ENCODE data around the gene VSTM2L. TPM values are rescaled to one million over a fixed set of nuclear protein-coding genes. Genes with fewer than 3 reads are reported as not detected.
A peak's percentile ranks its signal among the peaks of the same experiment; 100 is the strongest.

VSTM2L gene
- polyA plus RNA-seq, 1 of the 3 experiments (the other 2 are of a cell fraction), result 5.1 TPM

DNA sequence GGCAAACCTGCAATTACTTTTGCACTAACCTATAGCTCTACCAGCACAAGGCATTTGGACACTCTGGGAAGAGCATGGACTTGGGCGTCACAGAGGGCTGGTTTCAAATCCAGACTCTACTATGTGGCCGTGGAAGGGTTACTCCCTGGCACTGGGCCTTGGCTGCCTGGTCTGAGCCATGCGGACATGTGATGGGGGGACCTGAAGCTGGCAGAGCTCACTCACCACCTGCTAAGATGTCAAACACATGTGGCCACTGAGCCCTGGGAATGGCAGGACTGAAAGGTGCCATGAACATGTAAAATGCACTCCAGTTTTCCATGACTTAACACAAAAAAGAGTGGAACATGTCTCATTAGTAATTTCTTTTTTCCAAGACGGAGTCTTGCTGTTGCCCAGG, 23.7 kb downstream of the VSTM2L start:
- Histone ChIP-seq H3K4me2 (no peak overlapping the region), H2AFZ (ENCODE audit: low read depth) (no peak overlapping the region), H4K20me1 (ENCODE audit: insufficient read depth) (no peaks in the 10 kb centered on the region), H3K36me3 (replicated peaks in 1 of 2; ENCODE audit: control insufficient read depth in 1 of 2, insufficient read depth in 2 of 2, low read length in 1 of 2) (no peaks in the 10 kb centered on the region), H3K4me1 (ENCODE audit: control insufficient read depth in 1 of 2, insufficient read depth in 2 of 2, low read depth in 1 of 2, low read length in 1 of 2) (peaks cover 0 to 10% of the 10 kb centered on the region in 2 experiments; a peak in 1 of 4 replicates), H3K27me3 (ENCODE audit: insufficient read depth) (peaks cover 10% of the 10 kb centered on the region; the same call in 1 of the 2 replicates), H3F3A (replicated peaks; ENCODE audit: insufficient read depth) (no peaks in the 10 kb centered on the region), H3K9me3 (no peaks in the 10 kb centered on the region), H3K27ac (ENCODE audit: low read depth in 2 of 2, low read length in 1 of 2) (no peak overlapping the region), H3K79me2 (ENCODE audit: insufficient read depth) (no peaks in the 10 kb centered on the region), H3K9ac (no peak overlapping the region), H3K4me3 (ENCODE audit: low read depth in 2 of 2, low read length in 1 of 2) (no peak overlapping the region), H3K9me2 (no peaks in the 10 kb centered on the region)
- POLR2A ChIA-PET, result no interaction called here
- CTCF ChIA-PET, result no interaction called here
- DNase-seq, result no peak
- 89% methylated on average over 2 of the region's 4 CpGs for WGBS (ENCODE audit: low lambda C conversion rate)
- TF ChIP-seq MXI1 (IDR thresholded peaks at IDR 0.05; ENCODE audit: low read depth, low read length) (peak; percentile 29; the same call in 1 of the 2 replicates), MAX (IDR thresholded peaks at IDR 0.05; ENCODE audit: low read depth) (no peak), NRF1 (IDR thresholded peaks at IDR 0.05; ENCODE audit: low read depth, low read length) (no peak), EP300 (IDR thresholded peaks at IDR 0.05; ENCODE audit: borderline replicate concordance in 1 of 2, low read depth in 1 of 2, low read length in 1 of 2) (no peak), POLR2AphosphoS5 (IDR thresholded peaks at IDR 0.05; ENCODE audit: low read depth, low read length) (no peak), TAF1 (IDR thresholded peaks at IDR 0.05; ENCODE audit: borderline replicate concordance, low read depth, low read length) (no peak)

DNA sequence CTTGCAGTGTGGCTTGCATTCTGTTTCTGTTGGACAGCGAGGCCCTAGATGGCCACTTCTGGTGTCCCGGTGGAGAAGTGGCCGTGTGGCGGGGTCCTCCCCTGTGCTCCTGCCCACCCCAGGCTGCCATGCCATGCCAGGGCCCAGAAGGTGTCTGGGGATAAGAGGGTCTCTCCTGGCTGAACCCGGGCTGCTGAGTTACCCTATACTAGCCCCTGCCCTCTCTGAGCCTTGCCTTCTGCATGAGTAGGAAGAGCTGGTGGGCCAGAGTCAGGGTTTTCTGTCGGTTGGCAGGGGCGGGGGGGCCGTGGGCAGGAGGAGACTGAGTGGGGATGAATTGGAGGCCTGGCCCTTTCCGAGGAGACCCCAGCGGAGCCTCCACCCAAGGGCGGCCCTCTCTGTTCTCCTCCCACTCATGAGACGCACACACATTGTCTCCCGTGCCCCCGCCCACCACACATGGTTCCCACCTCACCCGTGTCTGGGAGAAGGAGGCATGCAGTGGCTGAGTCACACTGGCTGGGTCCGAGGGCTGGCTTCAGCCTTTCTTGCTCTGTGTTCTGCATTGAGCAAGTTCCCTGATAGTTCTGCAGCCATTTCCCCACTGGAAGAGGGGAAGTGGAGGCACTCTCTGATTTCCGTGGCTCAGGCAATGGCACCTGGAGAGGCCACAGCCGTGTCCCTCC, 24.6 kb downstream of the VSTM2L start:
- H4K20me1 ChIP-seq (ENCODE audit: insufficient read depth), result no peaks in the 10 kb centered on the region
- H3K36me3 ChIP-seq (replicated peaks in 1 of 2; ENCODE audit: control insufficient read depth in 1 of 2, insufficient read depth in 2 of 2, low read length in 1 of 2), result no peaks in the 10 kb centered on the region
- peaks cover 0 to 10% of the 10 kb centered on the region in 2 experiments; a peak in 1 of 4 replicates for H3K4me1 ChIP-seq (ENCODE audit: control insufficient read depth in 1 of 2, insufficient read depth in 2 of 2, low read depth in 1 of 2, low read length in 1 of 2)
- ChIA-PET CTCF (interaction anchor here (0.6 kb wide), 1 partner anchor 28 kb away, joined by 3 read pairs; no protein-coding TSS in a partner anchor), POLR2A (interaction anchor here (0.6 kb wide), 1 partner anchor 125 kb away, joined by 3 read pairs; no protein-coding TSS in a partner anchor)
- no peak for DNase-seq
- no peak overlapping the region for H2AFZ ChIP-seq (ENCODE audit: low read depth)
- no peak overlapping the region for H3K9ac ChIP-seq
- no peaks in the 10 kb centered on the region for H3F3A ChIP-seq (replicated peaks; ENCODE audit: insufficient read depth)
- no peak overlapping the region for H3K4me2 ChIP-seq
- H3K9me3 ChIP-seq, result no peaks in the 10 kb centered on the region
- no peaks in the 10 kb centered on the region for H3K79me2 ChIP-seq (ENCODE audit: insufficient read depth)
- TF ChIP-seq NRF1 (IDR thresholded peaks at IDR 0.05; ENCODE audit: low read depth, low read length) (no peak), CTCF (IDR thresholded peaks at IDR 0.05) (no peak), TAF1 (IDR thresholded peaks at IDR 0.05; ENCODE audit: borderline replicate concordance, low read depth, low read length) (no peak), POLR2AphosphoS5 (IDR thresholded peaks at IDR 0.05; ENCODE audit: low read depth, low read length) (no peak), SIN3A (IDR thresholded peaks at IDR 0.05; ENCODE audit: borderline replicate concordance, low read depth, low read length) (no peak), GABPA (IDR thresholded peaks at IDR 0.05; ENCODE audit: low read depth) (no peak), SMC3 (IDR thresholded peaks at IDR 0.05; ENCODE audit: low read depth, low read length) (no peak), EZH2phosphoT487 (IDR thresholded peaks at IDR 0.05; ENCODE audit: borderline replicate concordance, low read depth) (no peak), MXI1 (IDR thresholded peaks at IDR 0.05; ENCODE audit: low read depth, low read length) (no peak), CHD2 (IDR thresholded peaks at IDR 0.05; ENCODE audit: low read length, partially characterized antibody) (no peak), ZBTB33 (IDR thresholded peaks at IDR 0.05; ENCODE audit: borderline replicate concordance, low read depth) (no peak), GATA2 (CRISPR knock-in tag; IDR thresholded peaks at IDR 0.05) (no peak)
- TF ChIP-seq, protein P1, sequence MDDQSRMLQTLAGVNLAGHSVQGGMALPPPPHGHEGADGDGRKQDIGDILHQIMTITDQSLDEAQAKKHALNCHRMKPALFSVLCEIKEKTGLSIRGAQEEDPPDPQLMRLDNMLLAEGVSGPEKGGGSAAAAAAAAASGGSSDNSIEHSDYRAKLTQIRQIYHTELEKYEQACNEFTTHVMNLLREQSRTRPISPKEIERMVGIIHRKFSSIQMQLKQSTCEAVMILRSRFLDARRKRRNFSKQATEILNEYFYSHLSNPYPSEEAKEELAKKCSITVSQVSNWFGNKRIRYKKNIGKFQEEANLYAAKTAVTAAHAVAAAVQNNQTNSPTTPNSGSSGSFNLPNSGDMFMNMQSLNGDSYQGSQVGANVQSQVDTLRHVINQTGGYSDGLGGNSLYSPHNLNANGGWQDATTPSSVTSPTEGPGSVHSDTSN (IDR thresholded peaks at IDR 0.05), result no peak
- TF ChIP-seq, protein P2, sequence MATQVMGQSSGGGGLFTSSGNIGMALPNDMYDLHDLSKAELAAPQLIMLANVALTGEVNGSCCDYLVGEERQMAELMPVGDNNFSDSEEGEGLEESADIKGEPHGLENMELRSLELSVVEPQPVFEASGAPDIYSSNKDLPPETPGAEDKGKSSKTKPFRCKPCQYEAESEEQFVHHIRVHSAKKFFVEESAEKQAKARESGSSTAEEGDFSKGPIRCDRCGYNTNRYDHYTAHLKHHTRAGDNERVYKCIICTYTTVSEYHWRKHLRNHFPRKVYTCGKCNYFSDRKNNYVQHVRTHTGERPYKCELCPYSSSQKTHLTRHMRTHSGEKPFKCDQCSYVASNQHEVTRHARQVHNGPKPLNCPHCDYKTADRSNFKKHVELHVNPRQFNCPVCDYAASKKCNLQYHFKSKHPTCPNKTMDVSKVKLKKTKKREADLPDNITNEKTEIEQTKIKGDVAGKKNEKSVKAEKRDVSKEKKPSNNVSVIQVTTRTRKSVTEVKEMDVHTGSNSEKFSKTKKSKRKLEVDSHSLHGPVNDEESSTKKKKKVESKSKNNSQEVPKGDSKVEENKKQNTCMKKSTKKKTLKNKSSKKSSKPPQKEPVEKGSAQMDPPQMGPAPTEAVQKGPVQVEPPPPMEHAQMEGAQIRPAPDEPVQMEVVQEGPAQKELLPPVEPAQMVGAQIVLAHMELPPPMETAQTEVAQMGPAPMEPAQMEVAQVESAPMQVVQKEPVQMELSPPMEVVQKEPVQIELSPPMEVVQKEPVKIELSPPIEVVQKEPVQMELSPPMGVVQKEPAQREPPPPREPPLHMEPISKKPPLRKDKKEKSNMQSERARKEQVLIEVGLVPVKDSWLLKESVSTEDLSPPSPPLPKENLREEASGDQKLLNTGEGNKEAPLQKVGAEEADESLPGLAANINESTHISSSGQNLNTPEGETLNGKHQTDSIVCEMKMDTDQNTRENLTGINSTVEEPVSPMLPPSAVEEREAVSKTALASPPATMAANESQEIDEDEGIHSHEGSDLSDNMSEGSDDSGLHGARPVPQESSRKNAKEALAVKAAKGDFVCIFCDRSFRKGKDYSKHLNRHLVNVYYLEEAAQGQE (IDR thresholded peaks at IDR 0.05; ENCODE audit: low read depth, low read length), result no peak
- H3K4me3 ChIP-seq (ENCODE audit: low read depth in 2 of 2, low read length in 1 of 2), result no peak overlapping the region
- 72% methylated on average over 7 of the region's 18 CpGs for WGBS (ENCODE audit: low lambda C conversion rate)
- H3K27ac ChIP-seq (ENCODE audit: low read depth in 2 of 2, low read length in 1 of 2), result no peak overlapping the region
- H3K27me3 ChIP-seq (ENCODE audit: insufficient read depth), result peaks cover 10% of the 10 kb centered on the region; the same call in 1 of the 2 replicates
- no peaks in the 10 kb centered on the region for H3K9me2 ChIP-seq

Data from SK-N-SH (cell line).